Measurements from ENCODE around the gene PRKAR1B.
"Not testable (repeated sequence)": the region's sequence is repeated elsewhere in the genome, so short reads cannot be mapped to it uniquely, and the experiment has no call there.

PRKAR1B gene

DNA sequence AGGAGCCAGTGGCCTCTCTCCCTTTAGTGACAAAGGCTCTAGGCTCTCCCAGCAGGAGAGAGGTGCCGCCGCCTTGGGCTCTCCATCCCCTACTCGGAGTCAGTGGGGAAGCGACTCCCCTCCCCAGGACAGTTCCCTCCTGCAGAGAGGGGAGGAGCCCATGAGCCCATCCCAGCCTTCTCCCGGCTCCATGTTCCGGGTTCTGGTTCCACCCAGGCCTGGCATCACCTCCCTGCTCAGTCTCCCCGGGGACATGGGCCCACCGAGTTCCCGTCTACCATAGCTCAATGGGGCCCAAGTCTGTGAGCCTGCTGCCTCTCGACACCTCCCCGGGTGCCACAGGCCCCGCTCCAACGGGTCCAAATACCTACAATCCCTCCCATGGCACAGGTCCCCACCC, 67.1 kb downstream of the PRKAR1B start:
- no peak for DNase-seq (ENCODE audit: low read depth)
- TF ChIP-seq, protein P1, sequence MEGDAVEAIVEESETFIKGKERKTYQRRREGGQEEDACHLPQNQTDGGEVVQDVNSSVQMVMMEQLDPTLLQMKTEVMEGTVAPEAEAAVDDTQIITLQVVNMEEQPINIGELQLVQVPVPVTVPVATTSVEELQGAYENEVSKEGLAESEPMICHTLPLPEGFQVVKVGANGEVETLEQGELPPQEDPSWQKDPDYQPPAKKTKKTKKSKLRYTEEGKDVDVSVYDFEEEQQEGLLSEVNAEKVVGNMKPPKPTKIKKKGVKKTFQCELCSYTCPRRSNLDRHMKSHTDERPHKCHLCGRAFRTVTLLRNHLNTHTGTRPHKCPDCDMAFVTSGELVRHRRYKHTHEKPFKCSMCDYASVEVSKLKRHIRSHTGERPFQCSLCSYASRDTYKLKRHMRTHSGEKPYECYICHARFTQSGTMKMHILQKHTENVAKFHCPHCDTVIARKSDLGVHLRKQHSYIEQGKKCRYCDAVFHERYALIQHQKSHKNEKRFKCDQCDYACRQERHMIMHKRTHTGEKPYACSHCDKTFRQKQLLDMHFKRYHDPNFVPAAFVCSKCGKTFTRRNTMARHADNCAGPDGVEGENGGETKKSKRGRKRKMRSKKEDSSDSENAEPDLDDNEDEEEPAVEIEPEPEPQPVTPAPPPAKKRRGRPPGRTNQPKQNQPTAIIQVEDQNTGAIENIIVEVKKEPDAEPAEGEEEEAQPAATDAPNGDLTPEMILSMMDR (conservative IDR thresholded peaks at IDR 0.05; ENCODE audit: low read depth, low read length): no peak
- H3K4me3 ChIP-seq (ENCODE audit: low read depth, low read length): no peak overlapping the region

DNA sequence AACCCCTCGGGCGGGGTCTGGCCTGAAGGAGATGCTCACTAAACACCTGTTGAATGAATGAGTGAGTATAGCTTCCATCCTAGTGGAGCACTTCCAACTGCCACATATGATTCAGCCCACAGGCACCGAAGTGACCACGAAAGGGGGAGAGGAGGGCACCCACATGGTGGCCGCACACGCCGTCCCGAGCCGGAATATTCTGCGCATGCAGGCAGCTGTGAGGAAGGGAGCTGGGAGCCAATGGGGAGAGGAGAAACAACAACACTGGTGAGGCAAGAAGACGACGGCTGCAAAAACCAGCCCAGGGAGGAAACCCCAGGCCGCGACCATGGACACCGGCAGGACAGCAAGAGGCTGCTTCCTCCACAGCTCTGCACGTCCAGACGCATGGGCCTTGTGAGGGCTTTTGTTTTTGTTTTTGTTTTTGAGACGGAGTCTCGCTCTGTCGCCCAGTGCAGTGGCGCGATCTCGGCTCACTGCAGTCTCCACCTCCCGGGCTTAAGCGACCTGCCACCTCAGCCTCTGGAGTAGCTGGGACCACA, 67.7 kb downstream of the PRKAR1B start:
- TF ChIP-seq, protein P1 (conservative IDR thresholded peaks at IDR 0.05; ENCODE audit: low read depth, low read length): no peak
- no peak for DNase-seq (ENCODE audit: low read depth)
- H3K4me3 ChIP-seq (ENCODE audit: low read depth, low read length): no peak overlapping the region

DNA sequence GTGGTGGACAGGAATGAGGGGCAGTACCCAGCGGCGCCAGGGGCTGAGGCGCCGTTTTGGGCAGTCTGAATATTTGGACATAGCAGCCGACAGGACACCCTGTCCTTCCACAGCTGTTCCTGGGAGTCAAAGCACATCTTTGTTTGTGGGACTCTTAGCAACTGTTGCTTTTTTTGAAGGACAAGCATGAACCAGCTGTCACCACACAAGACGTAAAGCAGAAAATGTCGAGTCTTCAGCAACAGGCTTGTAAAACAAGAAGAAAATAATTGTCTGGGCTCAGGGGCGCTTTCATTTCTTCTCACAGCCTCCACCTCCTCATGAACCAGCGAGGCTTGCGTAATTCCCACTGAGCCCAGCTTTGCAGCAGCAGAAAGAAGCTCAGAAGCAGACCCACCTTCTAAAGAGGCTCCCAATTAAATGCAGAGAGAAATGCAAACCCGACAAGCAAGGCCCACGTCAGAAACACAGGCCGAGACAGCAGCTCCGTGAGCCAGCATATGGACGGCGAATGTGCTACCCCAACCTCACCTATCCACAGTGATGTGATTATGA, 69.4 kb downstream of the PRKAR1B start:
- no peak overlapping the region for H3K4me3 ChIP-seq (ENCODE audit: low read depth, low read length)
- TF ChIP-seq, protein P1 (conservative IDR thresholded peaks at IDR 0.05; ENCODE audit: low read depth, low read length): no peak
- DNase-seq (ENCODE audit: low read depth): peak; percentile 35

DNA sequence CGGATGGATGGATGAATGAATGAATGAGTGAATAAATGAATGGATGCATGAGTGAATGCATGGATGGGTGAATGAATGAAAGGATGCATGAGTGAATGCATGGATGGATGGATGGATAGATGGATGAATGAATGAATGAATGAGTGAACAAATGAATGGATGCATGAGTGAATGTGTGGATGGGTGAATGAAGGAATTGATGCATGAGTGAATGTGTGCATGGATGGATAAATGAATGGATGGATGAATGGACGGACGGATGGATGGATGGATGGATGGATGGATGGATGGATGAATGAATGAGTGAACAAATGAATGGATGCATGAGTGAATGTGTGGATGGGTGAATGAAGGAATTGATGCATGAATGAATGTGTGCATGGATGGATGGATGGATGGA, 70.1 kb downstream of the PRKAR1B start:
- not testable (repeated sequence) for H3K4me3 ChIP-seq (ENCODE audit: low read depth, low read length); DNase-seq (ENCODE audit: low read depth)

DNA sequence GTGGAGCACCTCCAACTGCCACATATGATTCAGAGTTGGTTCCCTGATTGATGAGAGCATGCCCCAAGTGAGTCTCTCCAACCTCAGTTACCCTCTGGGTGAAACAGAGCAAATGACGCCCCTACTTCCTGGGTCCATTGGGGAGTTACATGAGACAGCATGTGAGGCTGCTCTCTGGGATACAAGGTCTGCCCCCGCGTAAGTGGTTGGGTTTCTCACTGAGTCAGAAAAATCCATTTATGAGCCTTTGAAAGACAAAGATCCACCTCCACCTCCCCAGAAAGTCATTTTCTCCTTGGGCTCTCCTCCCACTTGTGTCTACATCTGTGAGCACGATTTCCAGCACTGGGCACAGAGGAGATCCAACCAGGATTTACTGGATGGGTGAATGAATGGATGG, 71.3 kb downstream of the PRKAR1B start:
- DNase-seq (ENCODE audit: low read depth): no peak
- TF ChIP-seq, protein P1 (conservative IDR thresholded peaks at IDR 0.05; ENCODE audit: low read depth, low read length): no peak
- no peak overlapping the region for H3K4me3 ChIP-seq (ENCODE audit: low read depth, low read length)

DNA sequence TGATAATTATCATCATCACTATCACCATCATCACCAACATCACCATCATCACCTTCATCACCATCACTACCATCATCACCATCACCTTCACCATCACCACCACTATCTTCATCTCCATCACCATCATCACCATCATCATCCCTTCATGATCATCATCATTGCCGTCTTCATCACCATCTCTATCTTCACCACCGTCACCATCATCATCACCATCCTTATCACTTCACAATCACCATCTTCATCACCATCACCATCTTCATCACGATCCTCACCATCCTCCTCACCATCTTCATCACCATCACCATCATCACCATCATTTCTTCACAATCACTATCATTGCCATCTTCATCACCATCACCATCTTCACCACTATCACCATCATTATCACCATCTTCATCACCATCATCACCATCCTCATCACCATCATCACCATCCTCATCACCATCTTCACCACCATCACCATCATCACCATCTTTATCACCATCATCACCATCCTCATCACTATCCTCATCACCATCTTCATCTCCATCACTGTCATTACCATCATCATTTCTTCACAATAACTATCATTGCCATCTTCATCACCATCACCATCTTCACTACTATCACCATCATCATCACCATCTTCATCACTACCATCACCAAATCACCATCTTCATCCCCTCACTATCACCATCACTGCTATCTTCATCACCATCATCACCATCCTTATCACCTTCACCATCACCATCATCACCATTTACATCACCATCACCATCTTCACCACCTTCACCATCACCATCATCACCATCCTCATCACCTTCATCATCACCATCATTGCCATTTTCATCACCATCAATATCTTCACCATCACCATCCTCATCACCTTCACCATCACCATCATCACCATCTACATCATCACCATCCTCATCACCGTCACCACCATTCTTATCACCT, 73.0 kb downstream of the PRKAR1B start:
- no peak for DNase-seq (ENCODE audit: low read depth)
- TF ChIP-seq, protein P1 (conservative IDR thresholded peaks at IDR 0.05; ENCODE audit: low read depth, low read length): no peak
- no peak overlapping the region for H3K4me3 ChIP-seq (ENCODE audit: low read depth, low read length)

DNA sequence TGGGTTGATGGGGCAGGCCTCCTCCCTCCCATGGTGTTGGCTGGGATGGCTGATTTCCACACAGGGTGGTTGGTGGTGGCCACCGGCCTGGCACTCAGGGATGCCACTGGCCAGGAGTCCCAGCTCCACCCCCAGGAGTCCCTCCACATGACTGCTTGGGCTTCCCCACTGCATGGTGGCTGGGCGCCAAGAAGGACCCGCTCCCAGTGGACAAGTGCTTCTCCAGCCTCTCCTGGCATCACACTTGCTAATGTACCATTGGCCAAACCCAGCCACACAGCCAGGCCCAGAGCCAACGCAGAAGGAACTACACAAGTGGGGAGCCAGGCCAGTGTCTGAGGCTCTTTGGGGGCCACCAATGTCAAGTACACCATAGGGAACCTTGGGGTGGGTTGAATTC, 74.2 kb downstream of the PRKAR1B start:
- no peak overlapping the region for H3K4me3 ChIP-seq (ENCODE audit: low read depth, low read length)
- DNase-seq (ENCODE audit: low read depth): no peak
- TF ChIP-seq, protein P1 (conservative IDR thresholded peaks at IDR 0.05; ENCODE audit: low read depth, low read length): no peak

DNA sequence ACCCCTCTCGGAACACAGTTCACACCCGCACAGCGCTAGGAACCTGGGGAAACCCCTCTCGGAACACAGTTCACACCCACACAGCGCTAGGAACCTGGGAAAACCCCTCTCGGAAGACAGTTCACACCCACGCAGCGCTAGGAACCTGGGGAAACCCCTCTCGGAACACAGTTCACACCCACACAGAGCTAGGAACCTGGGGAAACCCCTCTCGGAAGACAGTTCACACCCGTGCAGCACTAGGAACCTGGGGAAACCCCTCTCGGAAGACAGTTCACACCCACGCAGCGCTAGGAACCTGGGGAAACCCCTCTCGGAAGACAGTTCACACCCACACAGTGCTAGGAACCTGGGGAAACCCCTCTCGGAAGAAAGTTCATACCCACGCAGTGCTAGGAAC, 74.9 kb downstream of the PRKAR1B start:
- not testable (repeated sequence) for H3K4me3 ChIP-seq (ENCODE audit: low read depth, low read length); DNase-seq (ENCODE audit: low read depth)
